ENCODE measurements around the gene ZBTB8A.

DNA sequence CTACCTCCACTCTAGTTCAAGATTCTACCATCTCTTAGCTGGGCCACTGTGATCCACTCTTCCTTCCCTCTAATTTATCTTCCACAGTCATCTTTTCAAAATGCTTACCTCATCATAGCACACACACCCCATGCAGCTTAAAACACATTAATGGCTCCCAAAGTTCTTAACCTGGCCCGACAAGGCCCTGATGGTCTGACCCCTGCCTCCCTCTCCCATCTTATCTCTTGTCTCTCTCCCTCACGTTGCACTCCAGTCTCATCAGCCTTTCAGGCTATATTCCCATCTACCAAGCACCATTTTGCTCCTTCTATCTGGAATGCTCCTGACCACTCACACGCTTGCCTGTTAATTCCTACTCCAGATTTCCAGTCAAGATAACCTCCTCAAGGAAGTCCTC is 2.5 kb upstream of the ZBTB8A start:
- TF ChIP-seq, protein P1, sequence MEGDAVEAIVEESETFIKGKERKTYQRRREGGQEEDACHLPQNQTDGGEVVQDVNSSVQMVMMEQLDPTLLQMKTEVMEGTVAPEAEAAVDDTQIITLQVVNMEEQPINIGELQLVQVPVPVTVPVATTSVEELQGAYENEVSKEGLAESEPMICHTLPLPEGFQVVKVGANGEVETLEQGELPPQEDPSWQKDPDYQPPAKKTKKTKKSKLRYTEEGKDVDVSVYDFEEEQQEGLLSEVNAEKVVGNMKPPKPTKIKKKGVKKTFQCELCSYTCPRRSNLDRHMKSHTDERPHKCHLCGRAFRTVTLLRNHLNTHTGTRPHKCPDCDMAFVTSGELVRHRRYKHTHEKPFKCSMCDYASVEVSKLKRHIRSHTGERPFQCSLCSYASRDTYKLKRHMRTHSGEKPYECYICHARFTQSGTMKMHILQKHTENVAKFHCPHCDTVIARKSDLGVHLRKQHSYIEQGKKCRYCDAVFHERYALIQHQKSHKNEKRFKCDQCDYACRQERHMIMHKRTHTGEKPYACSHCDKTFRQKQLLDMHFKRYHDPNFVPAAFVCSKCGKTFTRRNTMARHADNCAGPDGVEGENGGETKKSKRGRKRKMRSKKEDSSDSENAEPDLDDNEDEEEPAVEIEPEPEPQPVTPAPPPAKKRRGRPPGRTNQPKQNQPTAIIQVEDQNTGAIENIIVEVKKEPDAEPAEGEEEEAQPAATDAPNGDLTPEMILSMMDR (IDR thresholded peaks at IDR 0.05) = no peak
- TF ChIP-seq POLR2A (IDR thresholded peaks at IDR 0.05) = no peak

Measured in adrenal gland (tissue), 5 donors.